ENCODE data around the gene EFNB2. TPM values are rescaled to one million over a fixed set of nuclear protein-coding genes. Genes with fewer than 3 reads are reported as not detected.
A peak's percentile ranks its signal among the peaks of the same experiment; 100 is the strongest.

The EFNB2 gene
- total RNA-seq (2021) (14.9 to 15.9 TPM (median 15.0 TPM) in 3 replicates), Bru-seq, nascent RNA (percentile 88 among the genes with signal in this experiment)
- long read RNA-seq, experiment 1, full-length matches to known transcripts: 57 of 78 reads
- long read RNA-seq, experiment 1, partial matches to known transcripts: 6 of 78 reads
- long read RNA-seq, experiment 1, other reads (novel, unspliced or antisense): 15 of 78 reads
- long read RNA-seq, experiment 2, full-length matches to known transcripts: 5 of 22 reads
- long read RNA-seq, experiment 2, partial matches to known transcripts: 3 of 22 reads
- long read RNA-seq, experiment 2, other reads (novel, unspliced or antisense): 14 of 22 reads
- long read RNA-seq, experiment 3: 0 reads

- 0 out of 2 replicates have a peak, but pooled peaks cover under 1% of the 10 kb centered on the region for H3K36me3 Mint-ChIP-seq
- POLR2A ChIA-PET: interaction anchor here (0.6 to 1.9 kb wide), 9 partner anchors 13 to 607 kb away, joined by 3 to 9 read pairs (median 3); partner anchors contain the start of gene ARGLU1
- peak within 1 kb of the TSS; percentile 72; the same call in 1 of the 2 replicates for H3K27ac Mint-ChIP-seq
- peak; percentile 91 for DNase-seq (ENCODE audit: low spot score)
- CTCF ChIA-PET: interaction anchor here (0.6 to 3.9 kb wide), 13 partner anchors 9 to 1762 kb away, joined by 3 to 28 read pairs (median 4); partner anchors contain the start of gene ARGLU1
- peak within 1 kb of the TSS; percentile 82 for H3K4me3 Mint-ChIP-seq
- peak; percentile 80 for ATAC-seq
- H3K4me1 Mint-ChIP-seq: peaks cover 44% of the 10 kb centered on the region
- peaks cover 10% of the 10 kb centered on the region for H3K27me3 Mint-ChIP-seq (ENCODE audit: low read depth)
- no peaks in the 10 kb centered on the region for H3K9me3 Mint-ChIP-seq
- peak; percentile 79 for TF ChIP-seq SP1 (CRISPR knock-in tag; conservative IDR thresholded peaks at IDR 0.05)
- TF ChIP-seq, protein P1, sequence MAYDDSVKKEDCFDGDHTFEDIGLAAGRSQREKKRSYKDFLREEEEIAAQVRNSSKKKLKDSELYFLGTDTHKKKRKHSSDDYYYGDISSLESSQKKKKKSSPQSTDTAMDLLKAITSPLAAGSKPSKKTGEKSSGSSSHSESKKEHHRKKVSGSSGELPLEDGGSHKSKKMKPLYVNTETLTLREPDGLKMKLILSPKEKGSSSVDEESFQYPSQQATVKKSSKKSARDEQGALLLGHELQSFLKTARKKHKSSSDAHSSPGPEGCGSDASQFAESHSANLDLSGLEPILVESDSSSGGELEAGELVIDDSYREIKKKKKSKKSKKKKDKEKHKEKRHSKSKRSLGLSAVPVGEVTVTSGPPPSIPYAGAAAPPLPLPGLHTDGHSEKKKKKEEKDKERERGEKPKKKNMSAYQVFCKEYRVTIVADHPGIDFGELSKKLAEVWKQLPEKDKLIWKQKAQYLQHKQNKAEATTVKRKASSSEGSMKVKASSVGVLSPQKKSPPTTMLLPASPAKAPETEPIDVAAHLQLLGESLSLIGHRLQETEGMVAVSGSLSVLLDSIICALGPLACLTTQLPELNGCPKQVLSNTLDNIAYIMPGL (CRISPR knock-in tag; IDR thresholded peaks at IDR 0.05): no peak
- TF ChIP-seq OVOL2 (CRISPR knock-in tag; IDR thresholded peaks at IDR 0.05; ENCODE audit: borderline replicate concordance): no peak
- no peak; the same call in 1 of the 2 replicates for TF ChIP-seq CBFB (CRISPR knock-in tag; IDR thresholded peaks at IDR 0.05; ENCODE audit: low read depth)
- no peak for TF ChIP-seq ZNF263 (CRISPR knock-in tag; IDR thresholded peaks at IDR 0.05; ENCODE audit: low read depth)
- no peak for TF ChIP-seq CDX4 (CRISPR knock-in tag; IDR thresholded peaks at IDR 0.05; ENCODE audit: borderline replicate concordance)
- no peak for TF ChIP-seq ATF1 (CRISPR knock-in tag; IDR thresholded peaks at IDR 0.05)
- TF ChIP-seq, protein P2, sequence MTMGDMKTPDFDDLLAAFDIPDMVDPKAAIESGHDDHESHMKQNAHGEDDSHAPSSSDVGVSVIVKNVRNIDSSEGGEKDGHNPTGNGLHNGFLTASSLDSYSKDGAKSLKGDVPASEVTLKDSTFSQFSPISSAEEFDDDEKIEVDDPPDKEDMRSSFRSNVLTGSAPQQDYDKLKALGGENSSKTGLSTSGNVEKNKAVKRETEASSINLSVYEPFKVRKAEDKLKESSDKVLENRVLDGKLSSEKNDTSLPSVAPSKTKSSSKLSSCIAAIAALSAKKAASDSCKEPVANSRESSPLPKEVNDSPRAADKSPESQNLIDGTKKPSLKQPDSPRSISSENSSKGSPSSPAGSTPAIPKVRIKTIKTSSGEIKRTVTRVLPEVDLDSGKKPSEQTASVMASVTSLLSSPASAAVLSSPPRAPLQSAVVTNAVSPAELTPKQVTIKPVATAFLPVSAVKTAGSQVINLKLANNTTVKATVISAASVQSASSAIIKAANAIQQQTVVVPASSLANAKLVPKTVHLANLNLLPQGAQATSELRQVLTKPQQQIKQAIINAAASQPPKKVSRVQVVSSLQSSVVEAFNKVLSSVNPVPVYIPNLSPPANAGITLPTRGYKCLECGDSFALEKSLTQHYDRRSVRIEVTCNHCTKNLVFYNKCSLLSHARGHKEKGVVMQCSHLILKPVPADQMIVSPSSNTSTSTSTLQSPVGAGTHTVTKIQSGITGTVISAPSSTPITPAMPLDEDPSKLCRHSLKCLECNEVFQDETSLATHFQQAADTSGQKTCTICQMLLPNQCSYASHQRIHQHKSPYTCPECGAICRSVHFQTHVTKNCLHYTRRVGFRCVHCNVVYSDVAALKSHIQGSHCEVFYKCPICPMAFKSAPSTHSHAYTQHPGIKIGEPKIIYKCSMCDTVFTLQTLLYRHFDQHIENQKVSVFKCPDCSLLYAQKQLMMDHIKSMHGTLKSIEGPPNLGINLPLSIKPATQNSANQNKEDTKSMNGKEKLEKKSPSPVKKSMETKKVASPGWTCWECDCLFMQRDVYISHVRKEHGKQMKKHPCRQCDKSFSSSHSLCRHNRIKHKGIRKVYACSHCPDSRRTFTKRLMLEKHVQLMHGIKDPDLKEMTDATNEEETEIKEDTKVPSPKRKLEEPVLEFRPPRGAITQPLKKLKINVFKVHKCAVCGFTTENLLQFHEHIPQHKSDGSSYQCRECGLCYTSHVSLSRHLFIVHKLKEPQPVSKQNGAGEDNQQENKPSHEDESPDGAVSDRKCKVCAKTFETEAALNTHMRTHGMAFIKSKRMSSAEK (CRISPR knock-in tag; IDR thresholded peaks at IDR 0.05; ENCODE audit: borderline replicate concordance): no peak
- TF ChIP-seq, protein P3, sequence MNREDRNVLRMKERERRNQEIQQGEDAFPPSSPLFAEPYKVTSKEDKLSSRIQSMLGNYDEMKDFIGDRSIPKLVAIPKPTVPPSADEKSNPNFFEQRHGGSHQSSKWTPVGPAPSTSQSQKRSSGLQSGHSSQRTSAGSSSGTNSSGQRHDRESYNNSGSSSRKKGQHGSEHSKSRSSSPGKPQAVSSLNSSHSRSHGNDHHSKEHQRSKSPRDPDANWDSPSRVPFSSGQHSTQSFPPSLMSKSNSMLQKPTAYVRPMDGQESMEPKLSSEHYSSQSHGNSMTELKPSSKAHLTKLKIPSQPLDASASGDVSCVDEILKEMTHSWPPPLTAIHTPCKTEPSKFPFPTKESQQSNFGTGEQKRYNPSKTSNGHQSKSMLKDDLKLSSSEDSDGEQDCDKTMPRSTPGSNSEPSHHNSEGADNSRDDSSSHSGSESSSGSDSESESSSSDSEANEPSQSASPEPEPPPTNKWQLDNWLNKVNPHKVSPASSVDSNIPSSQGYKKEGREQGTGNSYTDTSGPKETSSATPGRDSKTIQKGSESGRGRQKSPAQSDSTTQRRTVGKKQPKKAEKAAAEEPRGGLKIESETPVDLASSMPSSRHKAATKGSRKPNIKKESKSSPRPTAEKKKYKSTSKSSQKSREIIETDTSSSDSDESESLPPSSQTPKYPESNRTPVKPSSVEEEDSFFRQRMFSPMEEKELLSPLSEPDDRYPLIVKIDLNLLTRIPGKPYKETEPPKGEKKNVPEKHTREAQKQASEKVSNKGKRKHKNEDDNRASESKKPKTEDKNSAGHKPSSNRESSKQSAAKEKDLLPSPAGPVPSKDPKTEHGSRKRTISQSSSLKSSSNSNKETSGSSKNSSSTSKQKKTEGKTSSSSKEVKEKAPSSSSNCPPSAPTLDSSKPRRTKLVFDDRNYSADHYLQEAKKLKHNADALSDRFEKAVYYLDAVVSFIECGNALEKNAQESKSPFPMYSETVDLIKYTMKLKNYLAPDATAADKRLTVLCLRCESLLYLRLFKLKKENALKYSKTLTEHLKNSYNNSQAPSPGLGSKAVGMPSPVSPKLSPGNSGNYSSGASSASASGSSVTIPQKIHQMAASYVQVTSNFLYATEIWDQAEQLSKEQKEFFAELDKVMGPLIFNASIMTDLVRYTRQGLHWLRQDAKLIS (CRISPR knock-in tag; IDR thresholded peaks at IDR 0.05; ENCODE audit: borderline replicate concordance): no peak
- TF ChIP-seq NFYB (CRISPR knock-in tag; conservative IDR thresholded peaks at IDR 0.05; ENCODE audit: low read depth): peak; percentile 93
- 0 out of 2 replicates have a peak, but pooled peaks have one; percentile 8 for TF ChIP-seq ZNF138 (CRISPR knock-in tag; conservative IDR thresholded peaks at IDR 0.05)
- TF ChIP-seq HMGA2 (CRISPR knock-in tag; IDR thresholded peaks at IDR 0.05): no peak
- TF ChIP-seq ZBTB21 (CRISPR knock-in tag; IDR thresholded peaks at IDR 0.05; ENCODE audit: borderline replicate concordance): no peak
- TF ChIP-seq USF2 (CRISPR knock-in tag; IDR thresholded peaks at IDR 0.05): no peak
- TF ChIP-seq PRRX2 (CRISPR knock-in tag; IDR thresholded peaks at IDR 0.05): no peak
- no peak for TF ChIP-seq MXD4 (CRISPR knock-in tag; IDR thresholded peaks at IDR 0.05; ENCODE audit: borderline replicate concordance)
- TF ChIP-seq IRF2 (CRISPR knock-in tag; IDR thresholded peaks at IDR 0.05; ENCODE audit: borderline replicate concordance, low read depth): no peak
- no peak for TF ChIP-seq ZNF425 (CRISPR knock-in tag; conservative IDR thresholded peaks at IDR 0.05)
- TF ChIP-seq, protein P4, sequence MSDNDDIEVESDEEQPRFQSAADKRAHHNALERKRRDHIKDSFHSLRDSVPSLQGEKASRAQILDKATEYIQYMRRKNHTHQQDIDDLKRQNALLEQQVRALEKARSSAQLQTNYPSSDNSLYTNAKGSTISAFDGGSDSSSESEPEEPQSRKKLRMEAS (CRISPR knock-in tag; IDR thresholded peaks at IDR 0.05): peak; percentile 92
- no peak for TF ChIP-seq NR3C1 (CRISPR knock-in tag; conservative IDR thresholded peaks at IDR 0.05; ENCODE audit: low read depth)
- 0 out of 2 replicates have a peak, but pooled peaks have one; percentile 23 for TF ChIP-seq JUN (CRISPR knock-in tag; IDR thresholded peaks at IDR 0.05)
Measured at GRCh38 chr13:106535552-106536243, at the start of gene EFNB2. TSS of gene EFNB2 (minus strand) at chr13:106535662. CDS start at chr13:106534964, 698 bp downstream.

Measured in WTC11 (cell line).